Stimulated activated CD8-positive, alpha-beta memory T cell treated with anti-CD3 and anti-CD28 coated beads, Interleukin-7, amount 100 ng/mL, for 1 hour (primary cell): ENCODE measurements around the gene CALM3.

ENCODE experiments used
- DNase-seq, 2 donors: peaks; one replicate each; pipeline ENCODE4 v3.0.0-alpha.2; 2020; ENCODE audit warnings: low read depth in 2 of 2

CALM3 gene

DNA sequence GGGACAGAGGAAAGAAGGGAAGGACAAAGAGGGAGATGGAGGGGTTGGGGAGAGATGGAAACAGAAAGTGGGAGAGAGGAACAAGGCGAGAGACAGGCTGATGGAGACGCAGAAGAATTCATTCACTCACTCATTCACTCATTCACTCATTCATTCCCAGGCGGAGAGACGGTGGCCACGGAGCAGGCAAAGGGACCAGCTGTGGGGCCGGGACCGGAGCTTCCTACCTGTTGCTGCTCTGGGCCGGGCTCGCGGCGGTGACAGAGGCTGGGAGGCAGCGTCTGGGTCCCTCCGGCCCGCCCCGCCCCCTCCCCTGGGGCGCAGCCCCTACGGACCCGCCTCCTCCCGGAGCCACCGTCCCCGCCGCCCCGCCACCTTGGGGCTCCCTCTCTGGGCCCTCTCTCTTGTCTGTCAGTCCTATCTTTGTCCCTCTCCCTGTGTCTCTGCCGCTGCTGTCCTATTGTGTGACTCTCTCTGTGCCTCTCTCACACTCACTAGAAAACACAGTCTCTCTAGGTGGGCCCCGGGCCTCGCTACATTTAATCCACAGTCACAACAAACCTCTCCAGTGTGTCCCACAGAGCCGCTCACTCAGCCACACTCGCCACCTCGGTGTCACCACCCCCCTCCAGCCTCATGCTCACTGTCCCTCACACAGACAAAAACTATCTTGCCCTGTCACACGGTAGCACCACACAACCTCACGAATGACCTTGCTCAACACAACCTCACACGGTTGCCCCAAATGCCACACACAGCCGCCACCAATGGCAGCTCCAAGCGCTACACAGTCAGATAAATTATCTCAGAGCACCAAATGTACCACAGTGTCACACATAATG is 35.0 kb downstream of the CALM3 start, which contains the start of gene GNG8:
Gene GNG8, minus strand, starts transcription at position 283 of the 842 bp plus-strand sequence. CDS start 1,520 bp downstream, outside the sequence.
- no peak for DNase-seq

DNA sequence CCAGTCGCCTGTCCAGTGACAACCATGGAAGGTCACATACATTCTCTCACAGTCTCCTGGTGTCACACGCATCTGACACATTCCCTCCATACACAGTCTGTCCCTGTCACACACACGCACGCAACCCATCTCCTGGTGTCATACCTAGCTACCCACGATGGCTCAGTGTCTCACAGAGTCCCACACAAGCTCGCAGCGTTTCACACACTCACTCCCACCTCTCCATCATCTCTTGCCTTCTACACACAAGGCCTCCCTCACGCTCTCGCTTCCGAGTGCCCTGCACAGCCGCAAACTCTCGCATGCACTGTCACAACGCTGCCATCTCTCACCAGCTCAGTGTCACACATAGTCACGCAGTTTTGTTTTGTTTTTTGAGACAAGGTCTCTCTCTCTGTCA is 36.1 kb downstream of the CALM3 start:
- DNase-seq, result no peak

DNA sequence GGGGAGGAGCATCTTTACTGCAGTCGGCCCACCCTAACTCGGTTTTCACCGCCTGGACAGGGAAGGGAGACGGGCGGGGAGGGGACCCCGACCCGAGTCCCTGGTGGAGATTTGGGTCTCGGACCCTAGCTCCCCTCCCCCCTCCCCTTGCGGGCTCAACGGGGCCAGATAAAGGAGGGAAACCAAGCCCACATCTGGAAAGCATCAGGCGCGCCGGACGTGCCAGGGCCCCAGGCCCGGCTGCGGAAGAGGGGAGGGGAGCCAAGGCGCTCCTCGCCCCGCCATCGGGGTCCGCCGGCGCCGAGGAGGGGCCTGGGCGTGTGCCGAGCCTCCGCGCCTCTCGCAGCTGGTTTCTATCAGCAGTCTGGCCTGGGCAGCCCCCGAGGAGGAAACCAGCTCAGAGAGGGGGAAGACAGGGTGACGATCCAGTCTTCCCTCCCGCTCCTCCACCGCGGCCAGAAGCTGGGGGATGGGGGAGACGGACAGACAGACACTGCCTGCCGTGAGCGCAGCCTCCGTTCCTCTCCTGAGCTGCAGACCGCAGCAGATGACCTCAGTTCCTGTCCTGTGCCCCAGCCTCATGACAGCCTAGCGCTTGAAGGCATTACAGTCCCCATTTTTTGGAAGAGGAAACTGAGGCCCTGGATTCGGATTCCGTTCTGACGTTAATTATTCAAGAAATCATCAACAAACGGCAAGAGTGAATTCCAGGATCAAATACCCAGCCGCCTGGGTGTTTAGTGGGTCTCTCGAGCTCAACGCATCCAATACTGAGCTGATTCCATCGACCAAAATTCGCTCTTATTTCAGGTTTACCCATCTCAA is 38.4 kb downstream of the CALM3 start:
- DNase-seq, result no peak

DNA sequence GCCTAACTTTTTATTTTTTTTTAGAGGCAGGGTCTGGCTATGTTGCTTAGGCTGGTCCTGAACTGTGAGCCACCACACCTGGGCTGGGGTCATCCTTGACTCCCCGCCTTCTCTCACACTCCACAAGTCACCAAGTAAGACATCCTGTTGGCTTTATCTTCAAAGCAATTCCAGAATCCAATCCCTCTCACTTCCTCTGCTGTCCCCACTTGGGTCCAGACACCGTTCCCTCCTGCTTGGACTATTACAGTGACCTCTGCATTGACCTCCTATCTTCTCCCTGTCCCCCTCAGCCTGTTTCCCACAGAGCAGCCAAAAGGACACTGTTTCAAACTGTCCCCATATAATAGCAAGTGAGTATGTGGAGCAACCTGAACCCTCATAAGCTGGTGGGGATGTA is 39.5 kb downstream of the CALM3 start:
- DNase-seq, result no peak

DNA sequence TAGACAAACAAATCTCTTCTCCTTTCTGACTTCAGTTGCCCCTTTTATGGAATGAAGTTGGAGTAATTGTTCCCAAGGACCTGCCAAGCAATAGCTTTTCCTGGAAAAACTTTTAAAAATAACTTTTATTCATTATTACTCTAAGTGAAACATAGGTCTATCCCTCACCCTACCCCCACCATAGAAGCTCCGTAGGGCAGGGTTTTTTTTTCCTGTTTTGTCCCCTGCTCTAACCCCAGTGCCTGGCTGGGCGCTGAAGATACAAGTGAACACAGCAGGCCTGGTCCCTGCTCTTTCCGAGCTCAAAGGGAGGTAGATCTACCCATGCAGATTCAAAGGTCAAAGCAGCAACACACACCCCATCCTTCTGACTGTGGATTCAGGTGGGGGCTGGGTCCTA is 43.6 kb downstream of the CALM3 start:
- no peak for DNase-seq

DNA sequence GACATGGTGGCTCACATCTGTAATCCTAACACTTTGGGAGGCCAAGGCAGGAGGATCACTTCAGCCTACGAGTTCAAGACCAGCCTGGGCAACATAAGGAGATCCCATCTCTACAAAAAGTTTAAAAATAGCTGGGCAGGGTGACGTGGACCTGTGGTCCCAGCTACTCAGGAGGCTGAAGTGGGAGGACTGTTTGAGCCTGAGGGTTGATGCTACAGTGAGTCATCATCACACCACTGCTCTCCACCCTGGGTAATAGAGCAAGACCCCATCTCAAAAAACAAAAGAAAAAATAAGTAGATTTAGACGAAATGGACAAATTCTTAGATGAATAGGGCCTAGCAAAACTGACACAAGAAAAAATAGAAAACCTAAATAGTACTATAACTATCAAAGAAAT is 45.3 kb downstream of the CALM3 start:
- no peak for DNase-seq

DNA sequence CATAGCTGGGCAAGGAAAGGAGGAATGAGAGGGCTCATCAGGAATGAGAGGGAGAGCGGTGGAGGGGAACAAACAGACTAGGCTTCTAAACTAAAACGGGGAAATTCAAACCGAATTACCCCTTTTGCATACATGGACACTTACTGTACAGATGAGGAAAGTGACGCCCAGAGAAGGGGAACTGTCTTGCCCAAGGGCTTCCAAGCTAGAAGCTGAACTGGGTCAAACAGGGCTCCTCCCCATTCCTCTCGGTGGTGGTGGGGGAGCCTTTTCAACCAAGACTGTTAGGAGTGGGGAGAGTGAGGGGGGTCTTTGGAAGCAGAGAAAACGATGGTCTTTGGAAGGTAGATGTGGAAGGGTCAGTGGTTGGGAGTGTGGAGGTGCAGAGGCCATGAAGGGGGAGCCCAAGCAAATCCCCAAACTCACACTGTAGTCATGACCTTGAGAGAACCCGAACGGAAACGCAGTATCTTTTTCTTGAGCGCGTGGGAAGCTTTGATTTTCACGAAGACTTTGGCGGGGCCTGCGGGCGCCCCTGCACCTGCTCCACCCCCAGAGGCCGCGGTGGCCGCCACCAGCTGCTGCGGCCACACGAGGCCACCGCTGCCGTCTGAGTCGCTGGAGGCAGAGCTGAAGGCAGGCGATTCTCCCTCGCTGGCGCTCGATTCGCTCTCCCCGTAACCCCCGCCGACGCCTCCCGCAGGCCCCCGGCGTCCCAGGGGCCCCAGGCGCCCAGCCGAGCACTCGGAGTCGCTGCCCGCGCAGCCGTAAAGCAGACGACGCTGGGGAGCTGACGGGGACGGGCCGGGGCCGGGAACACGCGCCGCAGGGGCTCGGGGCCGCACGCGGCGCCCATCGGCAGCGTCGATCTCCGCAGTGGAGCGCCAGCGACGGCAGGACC is 47.2 kb downstream of the CALM3 start:
- DNase-seq, result no peak

DNA sequence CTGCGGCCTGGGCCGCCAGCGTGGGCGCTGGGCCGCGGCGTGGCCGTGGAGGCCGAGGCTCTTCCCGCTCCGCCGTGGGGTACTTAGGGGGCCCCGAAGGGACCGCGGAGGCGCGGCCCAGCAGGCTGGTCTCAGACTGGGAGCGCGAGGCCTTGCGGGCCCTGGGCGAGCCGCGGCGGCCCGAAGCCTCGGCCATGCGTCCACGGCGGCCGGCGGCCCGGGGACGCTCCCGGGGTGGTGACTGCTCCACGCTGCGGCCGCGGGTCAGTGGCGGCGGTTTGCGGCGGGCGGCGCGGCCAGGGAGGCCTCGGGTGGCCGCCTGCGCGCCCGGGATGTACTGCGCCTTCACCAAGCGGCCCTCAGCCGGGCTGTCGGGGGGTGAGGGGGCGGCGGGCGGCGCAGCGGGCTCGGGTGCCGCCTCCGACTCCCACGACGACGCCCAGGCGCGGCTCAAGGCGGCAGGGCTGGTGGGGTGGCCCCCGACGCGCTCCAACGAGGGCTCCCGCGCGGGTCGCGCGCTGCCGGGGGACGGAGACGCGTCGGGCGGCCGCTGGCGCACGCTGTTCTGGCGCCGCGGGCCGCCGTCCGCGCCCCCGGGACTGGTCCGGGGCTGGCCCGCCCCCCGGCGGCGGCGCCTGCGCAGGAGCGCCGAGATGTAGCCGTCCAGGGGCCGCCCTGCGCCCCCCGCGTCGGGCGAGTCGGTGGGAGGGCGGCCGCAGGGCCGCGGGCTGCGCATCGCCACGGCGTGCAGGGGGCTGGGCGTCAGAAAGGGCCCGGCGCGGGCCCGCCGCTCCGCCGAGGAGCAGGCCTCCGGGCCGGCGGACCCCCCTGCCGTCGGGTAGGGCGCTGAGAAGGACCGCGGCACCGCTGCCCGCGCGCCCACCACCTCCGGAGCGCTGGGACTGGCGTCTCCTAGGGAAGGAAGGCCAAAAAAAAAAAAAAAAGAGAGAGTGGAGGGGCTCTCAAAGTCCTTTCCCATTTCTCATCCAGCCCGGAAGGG is 48.1 kb downstream of the CALM3 start:
- DNase-seq, result no peak

DNA sequence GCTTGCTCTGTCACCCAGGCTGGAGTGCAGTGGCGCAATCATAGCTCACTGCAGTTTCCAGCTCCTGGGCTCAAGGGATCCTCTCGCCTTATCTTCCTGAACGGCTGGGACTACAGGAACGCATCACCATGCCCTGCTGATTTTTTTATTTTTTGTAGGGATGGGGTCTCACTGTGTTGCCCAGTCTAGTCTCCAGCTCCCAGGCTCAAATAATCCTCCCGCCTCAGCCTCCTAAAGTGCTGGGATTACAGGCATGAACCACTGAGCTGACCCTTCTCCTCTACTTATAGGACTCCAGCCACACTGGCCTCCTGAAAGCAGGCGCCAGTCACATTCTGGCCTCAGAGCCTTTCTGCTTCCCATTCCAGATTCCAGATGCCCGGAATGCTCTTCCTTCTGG is 49.3 kb downstream of the CALM3 start:
- no peak for DNase-seq

DNA sequence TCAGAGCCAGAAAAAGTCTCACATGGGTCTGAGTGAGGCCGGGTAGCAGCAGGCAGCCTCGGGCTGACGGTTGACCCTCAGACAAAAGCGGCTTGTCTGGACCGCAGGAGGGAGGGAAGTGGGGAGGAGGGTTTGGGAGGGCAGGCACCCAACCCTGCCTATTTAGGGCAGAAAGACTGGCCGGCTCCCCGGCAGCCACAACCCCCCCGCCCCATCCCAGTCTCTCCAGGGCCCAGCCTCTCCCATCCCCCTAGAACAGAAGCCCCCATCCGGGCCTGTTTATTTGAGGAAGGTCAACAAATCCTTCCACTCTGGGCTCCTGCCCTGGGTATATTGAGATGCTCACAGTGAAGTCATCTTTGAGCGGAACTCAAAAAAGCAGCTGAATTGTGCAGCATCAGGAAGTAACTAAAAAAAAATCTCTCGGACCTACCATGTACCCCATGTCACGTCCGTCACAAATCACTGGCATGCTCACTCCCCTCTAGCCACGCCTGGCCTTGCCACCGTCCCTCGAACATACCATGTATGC is 53.6 kb downstream of the CALM3 start:
- DNase-seq, result no peak

DNA sequence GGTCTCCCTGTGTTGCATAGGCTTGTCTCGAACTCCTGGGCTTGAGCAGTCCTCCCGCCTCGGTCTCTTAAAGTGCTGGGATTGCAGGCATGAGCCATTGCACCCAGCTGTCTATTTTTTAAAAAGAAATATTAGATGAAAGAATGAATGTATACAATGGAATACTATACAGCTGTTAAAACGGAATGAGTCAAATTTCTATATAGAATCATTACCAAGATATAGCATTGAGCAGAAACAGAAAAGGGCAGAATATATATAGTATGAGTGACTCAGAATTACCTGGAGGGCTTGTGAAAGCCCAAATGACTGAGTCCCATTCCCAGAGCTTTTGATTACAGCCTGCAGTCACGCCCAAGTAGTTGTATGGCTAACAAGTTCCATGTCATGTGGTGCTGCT is 55.4 kb downstream of the CALM3 start:
- DNase-seq, result no peak

DNA sequence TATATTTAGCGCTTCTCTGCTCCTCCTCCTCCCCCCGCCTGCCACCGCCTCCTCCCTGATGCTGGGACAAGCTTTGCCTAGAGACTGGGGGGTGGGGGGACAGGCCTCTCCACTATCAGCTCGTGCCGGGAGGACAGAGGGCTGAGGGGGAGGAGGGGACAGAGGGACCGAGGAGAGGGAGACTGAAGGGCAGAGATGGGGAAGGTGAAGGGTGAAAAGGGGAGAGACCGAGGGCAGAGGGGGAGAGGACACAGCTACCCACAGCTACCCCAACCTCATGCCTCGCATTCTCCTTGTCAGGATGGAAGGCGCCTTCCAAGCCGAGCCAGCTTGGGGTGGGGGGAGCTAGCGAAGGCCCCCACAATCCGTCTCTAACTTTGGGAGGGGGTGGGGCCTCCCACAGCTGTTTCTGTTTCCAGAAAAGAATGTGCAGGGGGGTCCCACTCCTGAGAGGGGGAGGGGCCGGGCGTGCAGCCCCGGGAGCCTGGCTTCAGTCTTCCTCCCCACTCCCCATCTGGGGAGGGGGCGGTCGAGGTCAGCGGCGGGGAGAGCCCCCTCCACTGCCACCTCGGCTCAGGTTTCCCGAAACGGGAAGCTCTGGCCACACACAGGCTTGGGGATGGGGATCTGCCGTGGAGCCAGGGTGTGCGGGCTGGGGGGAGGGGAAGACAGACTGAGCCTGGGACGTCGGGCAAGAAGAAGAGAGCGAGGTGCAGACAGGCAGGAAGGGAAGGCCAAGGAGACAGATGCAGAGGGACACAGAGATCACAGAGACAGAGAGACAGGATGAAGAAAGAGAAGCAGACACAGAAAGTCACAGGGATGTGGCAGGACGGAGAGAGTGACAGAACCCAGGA is 58.2 kb downstream of the CALM3 start:
- no peak for DNase-seq

DNA sequence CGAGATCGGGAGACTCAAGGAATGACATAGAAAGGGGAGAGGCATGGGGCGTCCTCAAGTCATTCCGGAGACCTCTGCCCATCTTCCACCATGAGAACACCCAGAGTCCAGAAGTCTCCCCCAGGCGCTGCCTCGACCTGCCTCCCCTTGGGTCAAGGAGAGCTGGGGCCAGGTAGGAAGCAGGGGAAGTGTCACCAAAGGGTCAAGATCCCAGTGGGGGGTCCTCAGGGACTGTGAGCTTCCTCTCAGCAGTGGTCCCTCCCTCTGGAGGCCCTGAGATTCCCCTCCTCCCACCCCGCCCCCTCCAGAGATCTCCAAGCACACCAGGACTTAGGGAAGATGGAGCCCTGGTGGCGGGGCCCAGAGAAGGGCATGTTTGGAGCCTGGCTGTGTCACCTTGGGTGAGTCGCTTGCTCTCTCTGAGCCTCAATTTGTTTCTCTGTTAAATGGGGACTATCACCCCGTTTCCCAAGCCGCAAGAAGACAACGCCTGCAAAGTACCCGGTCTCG is 58.9 kb downstream of the CALM3 start:
- DNase-seq, result no peak
